Bronchial epithelial cell (primary cell): ENCODE results near the gene TUSC2. TPM values are rescaled to one million over a fixed set of nuclear protein-coding genes. Genes with fewer than 3 reads are reported as not detected.
A peak's percentile ranks its signal among the peaks of the same experiment; 100 is the strongest.

ENCODE experiments used
- DNase-seq: peaks from one replicate; pipeline ENCODE4 v3.0.0-alpha.2; 2010; ENCODE audit warnings: low read depth
- FAIRE-seq: peaks from 2 replicates; lab custom pipeline; 2011; peaks lifted over from hg19 to GRCh38; lab: Jason Lieb, UNC
- H3K27me3 ChIP-seq: 2 replicates; pipeline ENCODE4 v1.5.1; 2011; ENCODE audit warnings: low read length; ENCODE audit not compliant: control insufficient read depth, insufficient read depth
- H3K36me3 ChIP-seq: 2 replicates; pipeline ENCODE4 v1.5.1; 2011; ENCODE audit warnings: low read length; ENCODE audit not compliant: control insufficient read depth, insufficient read depth
- H3K4me3 ChIP-seq: 2 replicates; pipeline ENCODE4 v1.5.1; 2011; ENCODE audit warnings: mild to moderate bottlenecking, low read depth, low read length, control low read depth
- CTCF ChIP-seq: IDR thresholded peaks from 2 replicates; pipeline ENCODE4 v1.5.1; 2011; ENCODE audit warnings: mild to moderate bottlenecking, moderate library complexity, low read length, control low read depth, inconsistent platforms; ENCODE audit not compliant: insufficient read depth, severe bottlenecking
- total RNA-seq: library from RNA; depleted of rRNA; stranded (reverse); fragments of >200 nt; gene quantifications from 2 replicates; pipeline ENCODE4 v1.2.1, GENCODE V29; 2014

The TUSC2 gene
- total RNA-seq, 1 donor from 2014 or later: 21.9 TPM

- TF ChIP-seq CTCF: peak; percentile 35
- Histone ChIP-seq H3K4me3 (no peak overlapping the region), H3K36me3 (peaks cover 36% of the 10 kb centered on the region), H3K27me3 (no peaks in the 10 kb centered on the region)
- DNase-seq: peak; percentile 38
- no peak for FAIRE-seq
These were observed 24.8 kb upstream of the TUSC2 start for GRCh38 chr3:50352781-50353180.

- FAIRE-seq (no peak), DNase-seq (no peak)
- no peak for TF ChIP-seq CTCF
- Histone ChIP-seq H3K4me3 (peak overlapping the region; percentile 67), H3K36me3 (peaks cover 35% of the 10 kb centered on the region), H3K27me3 (no peaks in the 10 kb centered on the region)
These were observed 23.3 kb upstream of the TUSC2 start for GRCh38 chr3:50351323-50351697.

- peak; percentile 96 for FAIRE-seq
- peaks cover 32% of the 10 kb centered on the region for H3K36me3 ChIP-seq
These were observed 22.7 kb upstream of the TUSC2 start, which contains the start of the genes CYB561D2 and NPRL2 for GRCh38 chr3:50350527-50351322. CYB561D2 (plus strand) TSS chr3:50350862; CDS start chr3:50351434, 572 bp downstream. NPRL2 (minus strand) TSS chr3:50350775; CDS start chr3:50350652, 123 bp downstream.

GRCh38 chr3:50350213-50350526 lies 22.1 kb upstream of the TUSC2 start:
- FAIRE-seq: no peak
- no peak for DNase-seq
- peaks cover 29% of the 10 kb centered on the region for H3K36me3 ChIP-seq
- H3K4me3 ChIP-seq: peak overlapping the region; percentile 67
- no peaks in the 10 kb centered on the region for H3K27me3 ChIP-seq
- no peak for TF ChIP-seq CTCF

More at GRCh38 chr3:50350527-50351322, 22.7 kb upstream of the TUSC2 start, which contains the start of the genes CYB561D2 and NPRL2:
- DNase-seq: peak; percentile 88
- no peak for TF ChIP-seq CTCF
- Histone ChIP-seq H3K4me3 (peak within 1 kb of the TSS; percentile 67), H3K27me3 (no peaks in the 10 kb centered on the region)

- peak; percentile 64 for TF ChIP-seq CTCF
- no peak for FAIRE-seq
- Histone ChIP-seq H3K36me3 (peaks cover 16% of the 10 kb centered on the region), H3K4me3 (no peak overlapping the region), H3K27me3 (no peaks in the 10 kb centered on the region)
- DNase-seq: peak; percentile 64
These were observed 19.3 kb upstream of the TUSC2 start for GRCh38 chr3:50347187-50347813.
